H9 (cell line): ENCODE results near the gene CYP27A1. TPM values are rescaled to one million over a fixed set of nuclear protein-coding genes. Genes with fewer than 3 reads are reported as not detected.

Experiments
- DNase-seq: peaks from one replicate; pipeline ENCODE4 v3.0.0-alpha.2; 2017
- H2AFZ ChIP-seq: one replicate; pipeline ENCODE4 v1.6.1; 2013; ENCODE audit warnings: mild to moderate bottlenecking, low read length, control low read depth, moderate library complexity
- H2AK5ac ChIP-seq: 2 replicates; pipeline ENCODE4 v1.6.1; 2013; ENCODE audit warnings: low read length, control low read depth, mixed read lengths; ENCODE audit not compliant: insufficient read length
- H2BK120ac ChIP-seq: one replicate; pipeline ENCODE4 v1.6.1; 2013; ENCODE audit warnings: low read depth, mild to moderate bottlenecking, low read length, control low read depth, inconsistent platforms; ENCODE audit not compliant: poor library complexity, severe bottlenecking
- H2BK12ac ChIP-seq: 2 replicates; pipeline ENCODE4 v1.6.1; 2013; ENCODE audit warnings: low read length, control low read depth, mixed read lengths, low read depth; ENCODE audit not compliant: insufficient read length
- H2BK15ac ChIP-seq: 2 replicates; pipeline ENCODE4 v1.6.1; 2013; ENCODE audit warnings: low read depth, low read length, control low read depth
- H2BK20ac ChIP-seq: one replicate; pipeline ENCODE4 v1.6.1; 2013; ENCODE audit warnings: low read depth, mild to moderate bottlenecking, low read length, control low read depth, inconsistent platforms; ENCODE audit not compliant: poor library complexity, severe bottlenecking
- H2BK5ac ChIP-seq: 2 replicates; pipeline ENCODE4 v1.6.1; 2013; ENCODE audit warnings: low read length, control low read depth, mixed read lengths; ENCODE audit not compliant: insufficient read length
- H3K14ac ChIP-seq: 2 replicates; pipeline ENCODE4 v1.6.1; 2013; ENCODE audit warnings: low read length, control low read depth; ENCODE audit not compliant: insufficient read depth
- H3K18ac ChIP-seq: 2 replicates; pipeline ENCODE4 v1.6.1; 2013; ENCODE audit warnings: low read depth, mild to moderate bottlenecking, mixed read lengths, low read length, control low read depth; ENCODE audit not compliant: insufficient read length
- H3K23ac ChIP-seq: 2 replicates; pipeline ENCODE4 v1.6.1; 2013; ENCODE audit warnings: low read length, control low read depth, mixed read lengths, low read depth; ENCODE audit not compliant: insufficient read length
- H3K23me2 ChIP-seq: 2 replicates; pipeline ENCODE4 v1.6.1; 2013; ENCODE audit warnings: low read depth, mild to moderate bottlenecking, mixed read lengths, low read length, control low read depth; ENCODE audit not compliant: insufficient read length, poor library complexity, severe bottlenecking
- H3K27ac ChIP-seq: 2 replicates; pipeline ENCODE4 v1.5.1; 2013; ENCODE audit warnings: low read length, control low read depth, mixed read lengths, low read depth; ENCODE audit not compliant: insufficient read length
- H3K27me3 ChIP-seq: 2 replicates; pipeline ENCODE4 v1.6.1; 2013; ENCODE audit warnings: low read length, control low read depth, inconsistent platforms; ENCODE audit not compliant: insufficient read depth
- H3K4ac ChIP-seq: 2 replicates; pipeline ENCODE4 v1.6.1; 2013; ENCODE audit warnings: low read depth, mild to moderate bottlenecking, control low read depth, inconsistent platforms, low read length, moderate library complexity
- H3K4me1 ChIP-seq: 2 replicates; pipeline ENCODE4 v1.6.1; 2013; ENCODE audit warnings: low read length, control low read depth, inconsistent platforms; ENCODE audit not compliant: insufficient read depth
- H3K4me2 ChIP-seq: 2 replicates; pipeline ENCODE4 v1.6.1; 2013; ENCODE audit warnings: low read length, control low read depth, mixed read lengths; ENCODE audit not compliant: insufficient read length, insufficient read depth
- H3K56ac ChIP-seq: 2 replicates; pipeline ENCODE4 v1.6.1; 2013; ENCODE audit warnings: low read depth, mild to moderate bottlenecking, mixed read lengths, low read length, control low read depth; ENCODE audit not compliant: insufficient read length
- H3K79me1 ChIP-seq: 2 replicates; pipeline ENCODE4 v1.6.1; 2013; ENCODE audit warnings: low read depth, mild to moderate bottlenecking, moderate library complexity, low read length, control low read depth, inconsistent platforms; ENCODE audit not compliant: insufficient read depth, poor library complexity, severe bottlenecking
- H3K79me2 ChIP-seq: 2 replicates; pipeline ENCODE4 v1.6.1; 2013; ENCODE audit warnings: low read length, control low read depth, inconsistent platforms; ENCODE audit not compliant: insufficient read depth
- H3K9ac ChIP-seq: 2 replicates; pipeline ENCODE4 v1.6.1; 2013; ENCODE audit warnings: low read length, control low read depth, mixed read lengths; ENCODE audit not compliant: insufficient read length; ENCODE audit errors: extremely low read depth
- H3K9me3 ChIP-seq: one replicate; pipeline ENCODE4 v1.6.1; 2013; ENCODE audit warnings: low read depth, low read length, inconsistent platforms; ENCODE audit not compliant: control insufficient read depth
- H3T11ph ChIP-seq: one replicate; pipeline ENCODE4 v1.6.1; 2013; ENCODE audit warnings: mild to moderate bottlenecking, low read length, control low read depth, inconsistent platforms
- H4K20me1 ChIP-seq: one replicate; pipeline ENCODE4 v1.6.1; 2013; ENCODE audit not compliant: control insufficient read depth, insufficient read length, insufficient read depth
- H4K5ac ChIP-seq: 2 replicates; pipeline ENCODE4 v1.6.1; 2013; ENCODE audit warnings: low read depth, mild to moderate bottlenecking, mixed read lengths, low read length, control low read depth; ENCODE audit not compliant: insufficient read length
- H4K8ac ChIP-seq: replicated peaks from 2 replicates; pipeline ENCODE4 v1.6.1; 2013; ENCODE audit warnings: low read length, control low read depth, mixed read lengths, low read depth; ENCODE audit not compliant: insufficient read length
- H4K91ac ChIP-seq: 2 replicates; pipeline ENCODE4 v1.6.1; 2013; ENCODE audit warnings: low read depth, mild to moderate bottlenecking, moderate library complexity, mixed read lengths, low read length, control low read depth; ENCODE audit not compliant: insufficient read length
- H3K27ac Mint-ChIP-seq, 3 experiments: 2 replicates in 2 of 3; 3 replicates in 1 of 3; pipeline ENCODE4 v1.8.0; 2020 to 2021; ENCODE audit warnings: mixed read lengths in 3 of 3, mild to moderate bottlenecking in 1 of 3, moderate library complexity in 1 of 3
- H3K27me3 Mint-ChIP-seq: 2 replicates; pipeline ENCODE4 v1.8.0; 2021; ENCODE audit warnings: low read depth, mild to moderate bottlenecking, moderate library complexity, mixed read lengths
- H3K36me3 Mint-ChIP-seq, 3 experiments: 2 replicates in 2 of 3; 3 replicates in 1 of 3; pipeline ENCODE4 v1.8.0; 2020 to 2021; ENCODE audit warnings: low read depth in 3 of 3, mixed read lengths in 3 of 3; ENCODE audit not compliant: insufficient read depth in 1 of 3
- H3K4me1 Mint-ChIP-seq, 2 experiments: 2 replicates each; pipeline ENCODE4 v1.8.0; 2020; ENCODE audit warnings: mixed read lengths in 2 of 2
- H3K4me3 Mint-ChIP-seq, 2 experiments: 2 replicates in 1 of 2; 3 replicates in 1 of 2; pipeline ENCODE4 v1.8.0; 2020 to 2021; ENCODE audit warnings: mild to moderate bottlenecking in 2 of 2, mixed read lengths in 2 of 2, moderate library complexity in 1 of 2
- H3K9me3 Mint-ChIP-seq, 2 experiments: 2 replicates in 1 of 2; 3 replicates in 1 of 2; pipeline ENCODE4 v1.8.0; 2020; ENCODE audit warnings: mild to moderate bottlenecking in 2 of 2, mixed read lengths in 2 of 2, moderate library complexity in 1 of 2
- CTCF ChIP-seq: fragments of 200-600 bp; sonication (generic); conservative IDR thresholded peaks from 3 replicates; pipeline ENCODE4 v1.8.0; 2021; ENCODE audit warnings: antibody characterized with exemption, mild to moderate bottlenecking
- WGBS: extraction: QIAGEN DNeasy Blood & Tissue Kit; methylation state at CpG from one replicate; pipeline ENCODE4 v1.1.7; 2013; ENCODE audit warnings: missing lambda C conversion rate, low lambda C conversion rate, mixed read lengths; ENCODE audit not compliant: insufficient read length; ENCODE audit errors: extremely low coverage; 5-methylcytosine and 5-hydroxymethylcytosine counted together
- total RNA-seq: library from RNA; stranded (reverse); gene quantifications from 2 replicates; pipeline ENCODE4 v1.2.1, GENCODE V29; 2021

The CYP27A1 gene
- total RNA-seq, 1 experiment from 2014 or later, result 3.1 TPM

- no peaks in the 10 kb centered on the region for H3K9me3 ChIP-seq
- H3K27ac ChIP-seq, result no peak overlapping the region
- H2BK15ac ChIP-seq, result no peak overlapping the region
- Mint-ChIP-seq H3K9me3 (peaks cover 0 to 3% of the 10 kb centered on the region in 2 experiments; a peak in 1 of 5 replicates), H3K4me3 (no peak overlapping the region), H3K4me1 (peaks cover 26 to 54% of the 10 kb centered on the region in 2 experiments), H3K27me3 (peaks cover 77% of the 10 kb centered on the region), H3K36me3 (no peaks in the 10 kb centered on the region), H3K27ac (no peak overlapping the region)
- no peak overlapping the region for H3K23ac ChIP-seq
- no peak overlapping the region for H2BK5ac ChIP-seq
- H3K23me2 ChIP-seq, result peaks cover 3% of the 10 kb centered on the region
- no peak overlapping the region for H4K5ac ChIP-seq
- H3K9ac ChIP-seq, result no peak overlapping the region
- H3T11ph ChIP-seq, result no peak overlapping the region
- H4K8ac ChIP-seq, result no peak overlapping the region
- no peak overlapping the region for H4K91ac ChIP-seq
- WGBS, result no CpG with 5 or more reads among the region's 5 CpGs
- no peak overlapping the region for H3K18ac ChIP-seq
- no peaks in the 10 kb centered on the region for H4K20me1 ChIP-seq
- no peak overlapping the region for H3K14ac ChIP-seq
- H3K4ac ChIP-seq, result no peak overlapping the region
- no peak for TF ChIP-seq CTCF
- H2BK120ac ChIP-seq, result no peak overlapping the region
- H3K27me3 ChIP-seq, result peaks cover 61% of the 10 kb centered on the region
- no peak overlapping the region for H3K4me2 ChIP-seq
- H3K79me1 ChIP-seq, result no peaks in the 10 kb centered on the region
- H3K79me2 ChIP-seq, result no peaks in the 10 kb centered on the region
- H2BK12ac ChIP-seq, result no peak overlapping the region
- H2AK5ac ChIP-seq, result no peak overlapping the region
- H2BK20ac ChIP-seq, result no peak overlapping the region
- no peak for DNase-seq
- H2AFZ ChIP-seq, result no peak overlapping the region
- H3K4me1 ChIP-seq, result no peaks in the 10 kb centered on the region; the same call in 1 of the 2 replicates
- no peak overlapping the region for H3K56ac ChIP-seq
Observed at GRCh38 chr2:218854860-218855259, 72.9 kb downstream of the CYP27A1 start.
